Fibroblast of skin of left biceps (primary cell): ENCODE results near the gene SLC9B1.

Experiments
- DNase-seq, 2 experiments: peaks; one replicate each; pipeline ENCODE4 v3.0.0-alpha.2; 2013; ENCODE audit warnings: low read depth in 2 of 2

SLC9B1 gene, protein sequence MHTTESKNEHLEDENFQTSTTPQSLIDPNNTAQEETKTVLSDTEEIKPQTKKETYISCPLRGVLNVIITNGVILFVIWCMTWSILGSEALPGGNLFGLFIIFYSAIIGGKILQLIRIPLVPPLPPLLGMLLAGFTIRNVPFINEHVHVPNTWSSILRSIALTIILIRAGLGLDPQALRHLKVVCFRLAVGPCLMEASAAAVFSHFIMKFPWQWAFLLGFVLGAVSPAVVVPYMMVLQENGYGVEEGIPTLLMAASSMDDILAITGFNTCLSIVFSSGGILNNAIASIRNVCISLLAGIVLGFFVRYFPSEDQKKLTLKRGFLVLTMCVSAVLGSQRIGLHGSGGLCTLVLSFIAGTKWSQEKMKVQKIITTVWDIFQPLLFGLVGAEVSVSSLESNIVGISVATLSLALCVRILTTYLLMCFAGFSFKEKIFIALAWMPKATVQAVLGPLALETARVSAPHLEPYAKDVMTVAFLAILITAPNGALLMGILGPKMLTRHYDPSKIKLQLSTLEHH

DNA sequence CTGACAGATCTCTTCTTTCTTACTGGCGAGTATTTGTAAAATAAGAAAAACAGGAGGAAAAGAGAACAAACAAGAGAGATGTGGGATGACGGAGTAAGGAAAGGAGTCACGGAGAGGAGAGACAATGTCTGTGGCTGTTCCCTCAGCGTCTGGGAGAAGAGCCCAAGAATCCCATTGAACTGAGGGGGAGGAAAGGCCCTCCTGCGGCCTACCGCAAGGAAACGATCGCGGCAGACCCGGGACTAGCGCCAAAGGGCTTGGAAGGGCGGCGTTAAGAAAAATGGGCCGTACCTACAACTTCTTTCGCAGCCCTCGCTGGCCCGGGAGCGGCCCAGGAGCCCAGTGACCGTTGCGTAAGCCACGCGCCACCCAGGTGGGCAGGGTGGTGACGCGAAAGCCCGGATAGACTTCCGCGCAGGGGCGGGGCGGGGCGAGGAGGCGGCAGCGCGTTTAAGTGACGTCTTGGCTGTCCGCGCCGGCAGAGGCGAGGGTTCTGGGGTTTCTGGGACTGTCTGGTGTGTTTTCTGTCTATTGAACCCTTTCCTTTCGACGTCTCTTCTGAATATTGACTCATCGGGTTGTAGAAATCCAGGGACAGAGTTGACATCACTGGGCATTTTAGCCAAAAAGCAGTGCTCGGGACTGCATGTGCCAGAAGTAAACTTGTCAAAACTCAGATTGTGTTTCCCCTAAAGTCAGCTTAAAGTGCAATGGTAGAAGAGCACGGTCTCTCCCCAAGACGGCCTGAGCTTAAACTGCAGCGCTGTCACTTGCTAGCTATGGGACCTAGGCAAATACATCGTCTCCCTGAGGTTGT, at the start of gene SLC9B1:
Gene SLC9B1, minus strand, starts transcription at position 398 of the 817 bp plus-strand sequence. CDS start 27,994 bp downstream, outside the sequence.
- peak; percentile 95 for DNase-seq

GRCh38 chr4:103067841-103068547, 48.5 kb upstream of the SLC9B1 start:
- DNase-seq = no peak

DNA sequence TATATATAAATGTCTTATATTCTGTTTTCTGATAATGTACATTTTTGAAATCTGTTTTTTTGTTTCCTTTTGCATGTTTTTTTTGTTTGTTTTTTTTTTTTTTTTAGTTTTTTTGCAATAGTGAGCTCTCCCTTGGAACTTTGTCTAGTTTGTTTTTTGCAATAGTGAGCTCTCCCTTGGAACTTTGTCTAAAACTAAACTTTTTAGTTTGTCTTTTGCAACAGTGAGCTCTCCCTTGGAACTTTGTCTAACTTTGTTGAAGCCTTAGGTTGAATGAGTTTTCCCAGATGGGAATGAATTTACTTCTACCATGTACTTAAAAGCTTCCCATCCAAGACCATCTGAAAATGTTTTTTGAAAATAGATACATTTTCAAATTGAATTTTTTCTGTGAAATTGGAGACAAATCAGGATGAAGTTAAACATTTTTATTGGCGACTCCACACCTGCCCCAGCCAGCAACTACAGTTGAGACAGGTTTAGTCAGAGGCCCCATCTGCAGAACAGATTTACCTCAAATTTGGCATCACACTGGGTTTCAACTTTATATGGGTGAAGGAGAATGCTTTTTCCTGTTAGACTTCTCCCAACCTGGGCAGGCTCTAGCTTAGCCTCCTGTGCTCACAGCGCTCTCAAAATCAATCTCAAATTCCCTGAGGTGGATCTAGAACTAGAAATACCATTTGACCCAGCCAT, 41.1 kb upstream of the SLC9B1 start:
- DNase-seq = no peak

DNA sequence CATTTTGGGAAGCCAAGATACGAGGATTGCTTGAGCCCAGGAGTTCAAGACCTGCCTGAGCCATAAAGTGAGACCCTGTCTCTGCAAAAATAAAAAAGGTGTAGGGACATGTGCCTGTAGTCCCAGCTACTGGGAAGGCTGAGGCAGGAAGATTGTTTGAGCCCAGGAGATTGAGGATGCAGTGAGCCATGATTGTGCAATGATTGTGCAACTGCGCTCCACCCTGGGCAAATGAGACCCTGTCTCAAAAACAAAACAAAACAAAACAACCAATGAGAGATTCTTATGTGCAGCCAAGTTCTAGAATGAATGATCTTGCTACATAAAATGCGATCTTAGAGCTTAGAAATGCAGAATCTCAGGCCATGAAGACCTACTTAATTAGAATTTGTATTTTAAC, 34.5 kb upstream of the SLC9B1 start:
- no peak for DNase-seq

DNA sequence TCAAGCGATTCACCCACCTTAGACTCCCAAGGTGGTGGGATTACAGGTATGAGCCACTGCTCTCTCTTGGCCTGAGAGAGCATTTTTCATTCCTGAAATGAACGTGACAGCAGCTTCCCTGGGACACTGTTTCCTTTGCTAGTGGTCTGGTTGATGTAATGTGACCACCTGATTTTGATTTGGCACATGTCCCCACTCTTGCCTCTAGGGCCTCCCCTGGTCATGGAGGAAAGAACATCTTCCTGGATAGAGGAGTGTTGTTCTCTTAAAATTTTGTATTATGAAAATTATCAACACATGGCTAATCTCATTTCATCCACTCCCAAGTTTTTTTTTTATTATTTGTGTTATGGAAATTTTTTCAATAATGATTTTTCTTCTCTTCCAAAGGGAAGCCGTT, 33.3 kb upstream of the SLC9B1 start:
- no peak for DNase-seq

GRCh38 chr4:103052145-103052544, 32.6 kb upstream of the SLC9B1 start:
- no peak for DNase-seq

DNA sequence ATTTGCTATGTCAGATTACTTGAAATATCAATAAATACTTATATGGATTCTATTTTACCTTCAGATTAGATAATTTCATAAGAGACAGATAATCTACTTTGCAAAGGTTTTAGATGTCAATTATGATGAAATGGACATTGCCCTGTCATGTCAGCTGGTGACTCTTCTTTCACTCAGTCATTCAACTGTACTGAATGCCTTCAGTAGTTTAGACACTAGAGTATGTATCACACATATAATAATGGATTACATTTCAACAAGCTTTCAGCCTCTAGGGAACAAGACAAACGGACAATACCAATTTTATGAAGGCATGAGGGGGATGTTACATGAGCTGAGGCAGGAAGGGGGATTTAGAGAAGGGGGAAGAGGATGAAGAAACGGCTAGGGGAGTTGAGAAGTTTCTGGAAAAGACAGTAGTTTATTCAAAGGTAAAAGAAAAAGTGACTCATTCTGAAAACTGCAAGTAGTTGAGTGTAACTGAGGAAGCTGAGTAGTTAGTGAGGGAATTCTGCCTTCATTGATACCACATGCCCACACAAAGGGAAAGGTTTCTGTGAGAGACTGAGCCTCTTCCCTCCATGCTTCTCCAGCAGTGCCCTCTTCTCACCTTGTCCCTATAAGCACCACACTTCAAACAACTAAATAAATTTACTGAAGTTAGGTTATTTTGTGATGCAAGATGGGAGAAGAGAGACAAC, 31.4 kb upstream of the SLC9B1 start:
- no peak for DNase-seq

DNA sequence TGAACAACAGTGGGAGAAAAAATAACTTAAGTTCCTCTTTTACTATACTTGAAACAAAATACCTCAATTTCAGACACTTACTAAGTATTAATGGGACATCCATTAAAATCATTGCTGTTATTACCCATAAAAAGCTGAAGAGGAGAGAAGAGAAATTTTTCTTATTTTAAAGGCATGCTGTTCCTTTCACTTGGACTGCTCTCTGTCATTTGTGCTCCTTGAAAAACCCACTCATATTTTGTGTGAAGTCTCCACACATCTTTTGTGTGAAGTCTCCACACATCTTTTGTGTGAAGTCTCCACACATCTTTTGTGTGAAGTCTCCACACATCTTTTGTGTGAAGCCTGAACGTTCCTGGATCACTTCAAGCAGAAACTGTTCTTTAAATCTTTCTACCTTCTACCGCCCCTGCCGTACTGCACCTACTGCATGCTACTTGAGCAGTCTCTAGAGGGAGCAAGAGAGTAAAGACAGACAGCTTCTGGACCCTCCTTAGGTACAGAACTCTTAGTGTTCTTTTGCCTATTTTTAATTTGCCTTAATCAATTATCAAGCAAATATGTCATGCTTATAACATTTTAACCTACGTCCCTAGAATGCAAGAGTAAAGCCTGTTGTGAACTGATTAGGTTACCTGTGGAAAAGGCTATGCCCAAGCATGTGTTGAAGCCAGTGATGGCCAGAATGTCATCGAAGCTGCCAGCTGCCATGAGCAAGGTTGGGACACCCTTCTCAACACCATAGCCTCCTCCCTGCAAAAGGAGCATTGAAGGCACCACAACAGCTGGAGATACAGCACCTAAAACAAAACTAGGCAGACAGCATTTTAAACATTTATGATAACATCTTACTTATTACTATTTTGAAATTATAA, 27.1 kb upstream of the SLC9B1 start:
- DNase-seq = no peak

GRCh38 chr4:103044183-103044582, 24.7 kb upstream of the SLC9B1 start:
- no peak for DNase-seq

- DNase-seq = no peak
These were observed 16.7 kb upstream of the SLC9B1 start for GRCh38 chr4:103036169-103036568.

- DNase-seq = no peak
These were observed 13.1 kb upstream of the SLC9B1 start for GRCh38 chr4:103032574-103032973.

DNA sequence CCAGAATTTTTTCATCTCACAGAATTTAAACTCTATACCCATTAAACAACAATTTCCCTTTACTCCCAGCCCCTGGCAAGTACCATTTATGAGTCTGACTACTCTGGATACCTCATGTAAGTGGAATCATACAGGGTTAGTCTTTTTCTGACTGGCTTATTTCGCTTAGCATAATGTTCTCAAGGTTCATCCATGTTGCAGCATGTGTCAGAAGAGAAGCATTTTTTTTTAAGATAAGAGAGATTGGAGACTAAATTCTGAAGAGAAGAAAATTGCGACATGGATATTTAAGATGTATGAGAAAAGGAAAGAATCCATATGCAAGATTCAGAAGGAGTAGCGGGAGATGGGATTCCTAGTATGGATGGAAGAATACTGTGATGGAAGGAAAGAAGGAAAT, 11.3 kb upstream of the SLC9B1 start:
- DNase-seq = no peak

DNA sequence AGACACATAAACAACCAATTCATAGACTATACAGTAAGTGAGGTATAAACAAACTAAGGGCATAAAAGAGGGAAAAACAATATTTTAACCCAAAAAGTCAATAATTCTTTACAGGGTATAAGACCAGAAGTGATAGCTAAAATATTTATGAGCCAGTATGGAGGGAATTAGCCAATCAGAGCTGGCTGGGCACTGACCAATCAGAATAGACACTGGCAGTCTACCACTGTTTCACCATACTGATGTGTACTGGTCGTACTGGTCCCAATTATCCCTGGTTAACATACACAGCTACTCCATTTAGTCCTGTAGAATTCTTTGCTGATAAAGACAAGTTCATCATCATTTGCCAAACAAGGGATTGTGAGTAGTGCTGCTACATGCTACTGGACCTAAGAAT, 9.8 kb upstream of the SLC9B1 start:
- no peak for DNase-seq

- DNase-seq = no peak
These were observed 7.4 kb upstream of the SLC9B1 start for GRCh38 chr4:103026868-103027267.

- no peak for DNase-seq
These were observed 5.5 kb upstream of the SLC9B1 start for GRCh38 chr4:103024996-103025395.

DNA sequence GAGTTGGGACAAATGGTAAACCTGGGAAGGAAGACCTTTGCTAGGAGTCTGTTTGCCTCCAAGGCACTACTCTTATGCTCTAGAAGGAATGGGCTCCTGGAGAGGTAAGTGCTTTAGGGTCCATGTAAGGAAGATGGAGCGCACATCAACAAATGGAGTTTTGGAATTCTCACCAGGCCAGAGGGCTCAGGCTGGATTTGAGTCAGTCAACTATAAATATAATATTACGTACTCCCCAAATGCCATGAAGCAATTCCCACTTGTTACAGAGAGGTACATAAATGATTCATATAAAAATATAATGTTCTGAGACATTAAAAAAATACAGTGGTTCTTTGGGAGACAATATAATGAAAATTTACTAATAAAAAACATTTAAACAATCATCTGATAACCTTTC, 1.6 kb upstream of the SLC9B1 start:
- no peak for DNase-seq

GRCh38 chr4:103018391-103019307, 856 bp downstream of the SLC9B1 start:
- DNase-seq = no peak

DNA sequence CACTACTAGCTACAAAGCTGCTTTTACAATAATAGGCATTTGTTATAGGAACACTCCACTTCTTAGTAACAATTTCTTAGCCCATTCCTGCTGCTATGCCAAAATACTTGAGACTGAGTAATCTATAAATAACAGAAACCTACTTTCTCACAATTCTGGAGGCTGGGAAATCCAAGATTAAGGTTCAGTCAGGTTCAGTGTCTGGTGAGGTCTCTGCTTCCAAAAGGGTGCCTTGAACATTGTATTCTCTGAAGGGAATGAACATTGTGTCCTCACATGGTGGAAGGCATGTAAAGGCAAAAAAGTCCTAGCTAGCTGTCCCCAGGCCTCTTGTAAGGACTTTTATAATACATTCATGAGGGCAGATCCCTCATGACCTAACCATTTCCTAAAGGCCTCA, 7.0 kb downstream of the SLC9B1 start:
- DNase-seq = no peak

- DNase-seq = no peak
These were observed 7.4 kb downstream of the SLC9B1 start for GRCh38 chr4:103012060-103012459.
